ENCODE measurements around the gene ZNF436. TPM values are rescaled to one million over a fixed set of nuclear protein-coding genes. Genes with fewer than 3 reads are reported as not detected.
"Not testable (repeated sequence)": the region's sequence is repeated elsewhere in the genome, so short reads cannot be mapped to it uniquely, and the experiment has no call there.

ZNF436 gene
- polyA plus RNA-seq, 1 experiment, result 8.1 TPM

- TF ChIP-seq, protein P1, sequence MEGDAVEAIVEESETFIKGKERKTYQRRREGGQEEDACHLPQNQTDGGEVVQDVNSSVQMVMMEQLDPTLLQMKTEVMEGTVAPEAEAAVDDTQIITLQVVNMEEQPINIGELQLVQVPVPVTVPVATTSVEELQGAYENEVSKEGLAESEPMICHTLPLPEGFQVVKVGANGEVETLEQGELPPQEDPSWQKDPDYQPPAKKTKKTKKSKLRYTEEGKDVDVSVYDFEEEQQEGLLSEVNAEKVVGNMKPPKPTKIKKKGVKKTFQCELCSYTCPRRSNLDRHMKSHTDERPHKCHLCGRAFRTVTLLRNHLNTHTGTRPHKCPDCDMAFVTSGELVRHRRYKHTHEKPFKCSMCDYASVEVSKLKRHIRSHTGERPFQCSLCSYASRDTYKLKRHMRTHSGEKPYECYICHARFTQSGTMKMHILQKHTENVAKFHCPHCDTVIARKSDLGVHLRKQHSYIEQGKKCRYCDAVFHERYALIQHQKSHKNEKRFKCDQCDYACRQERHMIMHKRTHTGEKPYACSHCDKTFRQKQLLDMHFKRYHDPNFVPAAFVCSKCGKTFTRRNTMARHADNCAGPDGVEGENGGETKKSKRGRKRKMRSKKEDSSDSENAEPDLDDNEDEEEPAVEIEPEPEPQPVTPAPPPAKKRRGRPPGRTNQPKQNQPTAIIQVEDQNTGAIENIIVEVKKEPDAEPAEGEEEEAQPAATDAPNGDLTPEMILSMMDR (IDR thresholded peaks at IDR 0.05; ENCODE audit: insufficient read depth, low read depth, low read length), result no peak
- no peak overlapping the region for H3K4me3 ChIP-seq (ENCODE audit: low read depth, low read length)
- POLR2A ChIA-PET, result no interaction called here
- CTCF ChIA-PET, result interaction anchor here (0.6 kb wide), 1 partner anchor 135 kb away, joined by 3 read pairs; no protein-coding TSS in a partner anchor
- no peaks in the 10 kb centered on the region for H3K27me3 ChIP-seq (ENCODE audit: control insufficient read depth, insufficient read depth, low read length)
- peaks cover 3% of the 10 kb centered on the region for H3K36me3 ChIP-seq (ENCODE audit: control insufficient read depth, insufficient read depth, low read length)
- no peak for DNase-seq (ENCODE audit: low read depth)
Measured at GRCh38 chr1:23322770-23323169, 46.9 kb downstream of the ZNF436 start.

- CTCF ChIA-PET; DNase-seq (ENCODE audit: low read depth); H3K36me3 ChIP-seq (ENCODE audit: control insufficient read depth, insufficient read depth, low read length); POLR2A ChIA-PET; H3K4me3 ChIP-seq (ENCODE audit: low read depth, low read length); H3K27me3 ChIP-seq (ENCODE audit: control insufficient read depth, insufficient read depth, low read length): not testable (repeated sequence)
Measured at GRCh38 chr1:23310280-23310679, 59.4 kb downstream of the ZNF436 start.

Other genes with a start within 250 kb of the ZNF436 start
- gene LUZP1, start 201.0 kb downstream of the ZNF436 start, polyA plus RNA-seq (2011; rRNA removed), result 22.0 and 24.5 TPM in 2 replicates
- 0.06 and 0.07 TPM in 2 replicates for gene HTR1D, start 152.3 kb downstream of the ZNF436 start, polyA plus RNA-seq (2011; rRNA removed)
- 79.3 and 106 TPM in 2 replicates for gene HNRNPR, start 25.6 kb downstream of the ZNF436 start, polyA plus RNA-seq (2011; rRNA removed)
- gene TCEA3, start 54.9 kb upstream of the ZNF436 start, polyA plus RNA-seq (2011; rRNA removed), result 17.8 and 21.0 TPM in 2 replicates
- 22.6 and 33.9 TPM in 2 replicates for gene ASAP3, start 114.3 kb upstream of the ZNF436 start, polyA plus RNA-seq (2011; rRNA removed)
- 0.11 TPM in 2 replicates for gene E2F2, start 161.4 kb upstream of the ZNF436 start, polyA plus RNA-seq (2011; rRNA removed)
- gene ID3, start 189.7 kb upstream of the ZNF436 start, polyA plus RNA-seq (2011; rRNA removed), result 230 and 379 TPM in 2 replicates